Peyer's patch (tissue), 4 donors: ENCODE results near the gene LMBR1L. TPM values are rescaled to one million over a fixed set of nuclear protein-coding genes. Genes with fewer than 3 reads are reported as not detected.
"Not testable (repeated sequence)": the region's sequence is repeated elsewhere in the genome, so short reads cannot be mapped to it uniquely, and the experiment has no call there.

Experiments
- DNase-seq, 3 donors: peaks; one replicate each; pipeline ENCODE4 v3.0.0-alpha.2; 2017 to 2019
- H3K27ac ChIP-seq, 4 donors: fragments of 200-600 bp; sonication (generic); one replicate each; pipeline ENCODE4 v1.5.1; 2016 to 2019
- H3K27me3 ChIP-seq, 2 donors: fragments of 200-600 bp; sonication (generic); one replicate each; pipeline ENCODE4 v1.5.1; 2019
- H3K36me3 ChIP-seq, 3 donors: fragments of 200-600 bp; sonication (generic); one replicate each; pipeline ENCODE4 v1.5.1; 2016 to 2019
- H3K4me1 ChIP-seq, 4 donors: fragments of 200-600 bp; sonication (generic); one replicate each; pipeline ENCODE4 v1.5.1; 2016 to 2019
- H3K4me3 ChIP-seq, 4 donors: fragments of 200-600 bp; sonication (generic); 1 replicate in 3 of 4; 2 replicates in 1 of 4; pipeline ENCODE4 v1.5.1; 2016 to 2019; ENCODE audit warnings: mild to moderate bottlenecking in 1 of 4
- H3K9me3 ChIP-seq, 4 donors: fragments of 200-600 bp; sonication (generic); one replicate each; pipeline ENCODE4 v1.5.1; 2016 to 2019; ENCODE audit warnings: mild to moderate bottlenecking in 1 of 4
- CTCF ChIP-seq, 6 experiments: fragments of 450-650 bp in 4 of 6; fragments of 200-600 bp in 2 of 6; sonication (generic) in 1 of 6; IDR thresholded peaks; one replicate each; pipeline ENCODE4 v1.5.1; 2017 to 2019; ENCODE audit warnings: antibody characterized with exemption in 6 of 6, mild to moderate bottlenecking in 3 of 6, moderate library complexity in 1 of 6
- POLR2A ChIP-seq, 2 donors: fragments of 450-650 bp; IDR thresholded peaks; one replicate each; pipeline ENCODE4 v1.5.1; 2017; ENCODE audit warnings: antibody characterized with exemption in 2 of 2, mild to moderate bottlenecking in 2 of 2, moderate library complexity in 2 of 2
- total RNA-seq, 4 donors: library from RNA; depleted of rRNA; stranded (reverse); fragments of >200 nt; gene quantifications; one replicate each; pipeline ENCODE4 v1.1.0, GENCODE V29; 2016

The LMBR1L gene
- total RNA-seq, 4 donors from 2014 or later: 34.7 to 93.7 (median 84.7) TPM

GRCh38 chr12:49069507-49070346 is 40.9 kb downstream of the LMBR1L start, which contains the start of gene RHEBL1:
TSS of gene RHEBL1 (minus strand) at chr12:49069979. CDS start at chr12:49069785, 194 bp downstream.
- H3K9me3 ChIP-seq: no peaks in the 10 kb centered on the region
- H3K4me3 ChIP-seq: peak within 1 kb of the TSS; percentile 60 to 77 (median 72)
- H3K27me3 ChIP-seq: no peaks in the 10 kb centered on the region
- H3K36me3 ChIP-seq: no peaks in the 10 kb centered on the region
- peaks cover 0 to 16% (median 2%) of the 10 kb centered on the region in 4 donors for H3K4me1 ChIP-seq
- peak; percentile 99 to 100 (median 99) for DNase-seq
- peak in 1 of 2 donors; percentile 51 for TF ChIP-seq POLR2A (IDR thresholded peaks at IDR 0.05)
- peak in 2 of 6 experiments; percentile 17 to 22 for TF ChIP-seq CTCF (IDR thresholded peaks at IDR 0.05)
- peak within 1 kb of the TSS; percentile 56 to 85 (median 71) for H3K27ac ChIP-seq

GRCh38 chr12:49068879-49069506 is 41.7 kb downstream of the LMBR1L start:
- TF ChIP-seq CTCF (IDR thresholded peaks at IDR 0.05): no peak
- no peak for TF ChIP-seq POLR2A (IDR thresholded peaks at IDR 0.05)
- Histone ChIP-seq H3K9me3 (no peaks in the 10 kb centered on the region), H3K4me1 (peaks cover 0 to 16% (median 2%) of the 10 kb centered on the region in 4 donors), H3K36me3 (no peaks in the 10 kb centered on the region), H3K27ac (peak overlapping the region; percentile 56 to 85 (median 71)), H3K27me3 (no peaks in the 10 kb centered on the region), H3K4me3 (peak overlapping the region; percentile 60 to 77 (median 72))
- no peak for DNase-seq

GRCh38 chr12:49066120-49066519 is 44.5 kb downstream of the LMBR1L start:
- H3K4me3 ChIP-seq: no peak overlapping the region
- no peak for TF ChIP-seq POLR2A (IDR thresholded peaks at IDR 0.05)
- TF ChIP-seq CTCF (IDR thresholded peaks at IDR 0.05): no peak
- H3K4me1 ChIP-seq: peaks cover 0 to 21% (median 2%) of the 10 kb centered on the region in 4 donors
- no peaks in the 10 kb centered on the region for H3K9me3 ChIP-seq
- no peaks in the 10 kb centered on the region for H3K36me3 ChIP-seq
- no peak overlapping the region for H3K27ac ChIP-seq
- no peak for DNase-seq
- no peaks in the 10 kb centered on the region for H3K27me3 ChIP-seq

- no peak for TF ChIP-seq CTCF (IDR thresholded peaks at IDR 0.05)
- no peak for TF ChIP-seq POLR2A (IDR thresholded peaks at IDR 0.05)
- Histone ChIP-seq H3K4me1 (peaks cover 0 to 15% (median 2%) of the 10 kb centered on the region in 4 donors), H3K27me3 (no peaks in the 10 kb centered on the region), H3K4me3 (no peak overlapping the region), H3K27ac (no peak overlapping the region), H3K9me3 (no peaks in the 10 kb centered on the region), H3K36me3 (no peaks in the 10 kb centered on the region)
- DNase-seq: no peak
These were observed 45.9 kb downstream of the LMBR1L start for GRCh38 chr12:49064767-49065152.

- H3K9me3 ChIP-seq, H3K27ac ChIP-seq, DNase-seq, H3K36me3 ChIP-seq, H3K4me3 ChIP-seq, H3K27me3 ChIP-seq: not testable (repeated sequence)
- peaks cover 0 to 25% (median 10%) of the 10 kb centered on the region in 4 donors for H3K4me1 ChIP-seq
These were observed 48.7 kb downstream of the LMBR1L start for GRCh38 chr12:49061916-49062315.

GRCh38 chr12:49061157-49061650 is 49.4 kb downstream of the LMBR1L start:
- Histone ChIP-seq H3K36me3 (no peaks in the 10 kb centered on the region), H3K9me3 (no peaks in the 10 kb centered on the region), H3K27me3 (no peaks in the 10 kb centered on the region), H3K27ac (peak overlapping the region; percentile 91 to 98 (median 94)), H3K4me1 (peaks cover 0 to 33% (median 17%) of the 10 kb centered on the region in 4 donors), H3K4me3 (peak overlapping the region; percentile 93 to 100 (median 96))
- no peak for DNase-seq
- TF ChIP-seq POLR2A (IDR thresholded peaks at IDR 0.05): no peak
- TF ChIP-seq CTCF (IDR thresholded peaks at IDR 0.05): no peak
